T-helper 1 cell treated with Interleukin-12 subunit alpha and Interleukin-12 subunit beta and Interleukin-4 antibody, amounts not matched to agents 30 μg/mL and 1 μg/mL, for 36 hours (primary cell): ENCODE results near the gene PDE4B.
"Not testable (repeated sequence)": the region's sequence is repeated elsewhere in the genome, so short reads cannot be mapped to it uniquely, and the experiment has no call there.

Experiments
- H3K27ac Mint-ChIP-seq: one replicate; pipeline ENCODE4 v1.8.0; 2021; ENCODE audit warnings: mild to moderate bottlenecking, mixed read lengths
- H3K27me3 Mint-ChIP-seq: one replicate; pipeline ENCODE4 v1.8.0; 2021; ENCODE audit warnings: low read depth, mixed read lengths
- H3K36me3 Mint-ChIP-seq: one replicate; pipeline ENCODE4 v1.8.0; 2021; ENCODE audit warnings: low read depth, mixed read lengths
- H3K4me1 Mint-ChIP-seq: one replicate; pipeline ENCODE4 v1.8.0; 2021; ENCODE audit warnings: low read depth, mixed read lengths
- H3K4me3 Mint-ChIP-seq: one replicate; pipeline ENCODE4 v1.8.0; 2021; ENCODE audit warnings: mild to moderate bottlenecking, moderate library complexity, mixed read lengths
- H3K9me3 Mint-ChIP-seq: one replicate; pipeline ENCODE4 v1.8.0; 2021; ENCODE audit warnings: mixed read lengths

PDE4B gene

DNA sequence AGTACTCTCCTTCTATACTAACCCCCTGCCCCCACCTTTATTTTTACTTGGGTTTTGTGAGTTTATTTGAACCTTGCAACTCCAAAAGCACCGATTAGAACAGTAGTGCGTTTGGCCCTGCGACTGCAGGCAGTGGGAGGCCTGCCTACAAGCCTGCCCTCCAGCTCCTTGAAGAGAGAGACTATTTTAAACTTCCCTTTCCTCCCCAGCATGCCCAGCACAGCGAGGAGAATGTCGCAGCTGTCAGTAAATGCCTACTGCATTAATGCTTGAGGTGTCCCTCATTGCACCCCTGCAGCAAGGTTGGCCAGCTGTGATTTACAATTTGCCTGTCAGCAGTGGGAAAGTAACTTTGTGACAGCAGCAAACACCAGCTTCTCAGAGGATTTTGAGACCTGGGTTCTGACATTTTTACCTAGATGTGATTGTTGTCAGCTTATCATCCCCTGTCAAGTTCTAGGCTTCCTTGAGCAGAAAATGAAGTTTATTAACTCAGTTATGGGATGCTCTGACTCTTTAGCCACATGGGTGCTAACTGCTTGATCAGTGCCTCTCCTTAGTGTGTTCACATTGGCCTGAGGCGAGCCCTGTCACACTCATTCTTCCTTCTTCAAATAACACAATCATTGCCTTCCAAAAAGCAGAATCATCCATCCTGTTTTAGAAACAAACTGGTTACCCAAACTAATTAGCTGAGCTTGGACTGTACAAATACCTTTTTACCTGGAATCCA is 170.6 kb downstream of the PDE4B start:
- Mint-ChIP-seq H3K9me3 (peaks cover 4% of the 10 kb centered on the region), H3K27me3 (peaks cover 8% of the 10 kb centered on the region), H3K36me3 (peaks cover 2% of the 10 kb centered on the region), H3K4me3 (no peak overlapping the region), H3K4me1 (peaks cover 11% of the 10 kb centered on the region), H3K27ac (no peak overlapping the region)

DNA sequence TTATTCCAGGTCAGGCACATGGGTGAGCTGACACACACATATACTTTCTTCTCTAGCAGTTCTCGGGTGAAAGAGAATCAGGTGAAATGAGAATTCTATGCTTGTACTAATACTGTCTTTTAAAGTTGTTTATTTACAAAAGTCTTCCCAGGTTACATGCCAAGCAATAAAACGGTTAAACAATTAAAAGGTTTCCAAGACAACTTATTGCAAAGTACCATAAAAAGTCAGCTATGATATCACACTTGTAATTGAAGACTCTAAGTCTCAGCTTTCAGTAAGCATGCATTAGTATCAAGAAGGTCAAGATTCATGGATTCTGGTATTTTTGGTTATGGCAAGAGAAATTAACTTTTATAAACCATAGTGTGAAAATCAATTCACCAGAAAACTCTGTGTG is 171.4 kb downstream of the PDE4B start:
- Mint-ChIP-seq H3K9me3 (peaks cover 4% of the 10 kb centered on the region), H3K4me1 (peaks cover 11% of the 10 kb centered on the region), H3K27me3 (peaks cover 8% of the 10 kb centered on the region), H3K36me3 (peaks cover 2% of the 10 kb centered on the region), H3K4me3 (no peak overlapping the region), H3K27ac (no peak overlapping the region)

GRCh38 chr1:65965112-65965996 is 172.7 kb downstream of the PDE4B start:
- no peak overlapping the region for H3K4me3 Mint-ChIP-seq
- peaks cover 8% of the 10 kb centered on the region for H3K27me3 Mint-ChIP-seq
- H3K9me3 Mint-ChIP-seq = peaks cover 4% of the 10 kb centered on the region
- H3K4me1 Mint-ChIP-seq = peaks cover 3% of the 10 kb centered on the region
- no peak overlapping the region for H3K27ac Mint-ChIP-seq
- peaks cover 2% of the 10 kb centered on the region for H3K36me3 Mint-ChIP-seq

DNA sequence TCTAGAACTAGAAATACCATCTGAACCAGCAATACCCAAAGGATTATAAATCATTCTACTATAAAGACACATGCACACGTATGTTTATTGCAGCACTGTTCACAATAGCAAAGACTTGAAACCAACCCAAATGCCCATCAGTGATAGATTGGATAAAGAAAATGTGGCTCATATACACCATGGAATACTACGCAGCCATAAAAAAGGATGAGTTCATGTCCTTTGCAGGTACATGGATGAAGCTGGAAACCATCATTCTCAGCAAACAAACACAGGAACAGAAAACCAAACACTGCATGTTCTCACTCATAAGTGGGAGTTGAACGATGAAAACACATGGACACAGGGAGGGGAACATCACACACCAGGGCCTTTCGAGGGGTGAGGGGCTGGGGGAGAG is 174.8 kb downstream of the PDE4B start:
- H3K9me3 Mint-ChIP-seq, H3K4me3 Mint-ChIP-seq, H3K36me3 Mint-ChIP-seq, H3K27ac Mint-ChIP-seq, H3K4me1 Mint-ChIP-seq: not testable (repeated sequence)
- H3K27me3 Mint-ChIP-seq = peaks cover 19% of the 10 kb centered on the region

GRCh38 chr1:65971547-65971946 is 178.9 kb downstream of the PDE4B start:
- H3K27ac Mint-ChIP-seq = no peak overlapping the region
- H3K36me3 Mint-ChIP-seq = peaks cover 6% of the 10 kb centered on the region
- peaks cover 22% of the 10 kb centered on the region for H3K9me3 Mint-ChIP-seq
- no peaks in the 10 kb centered on the region for H3K4me1 Mint-ChIP-seq
- peaks cover 16% of the 10 kb centered on the region for H3K27me3 Mint-ChIP-seq
- H3K4me3 Mint-ChIP-seq = no peak overlapping the region

DNA sequence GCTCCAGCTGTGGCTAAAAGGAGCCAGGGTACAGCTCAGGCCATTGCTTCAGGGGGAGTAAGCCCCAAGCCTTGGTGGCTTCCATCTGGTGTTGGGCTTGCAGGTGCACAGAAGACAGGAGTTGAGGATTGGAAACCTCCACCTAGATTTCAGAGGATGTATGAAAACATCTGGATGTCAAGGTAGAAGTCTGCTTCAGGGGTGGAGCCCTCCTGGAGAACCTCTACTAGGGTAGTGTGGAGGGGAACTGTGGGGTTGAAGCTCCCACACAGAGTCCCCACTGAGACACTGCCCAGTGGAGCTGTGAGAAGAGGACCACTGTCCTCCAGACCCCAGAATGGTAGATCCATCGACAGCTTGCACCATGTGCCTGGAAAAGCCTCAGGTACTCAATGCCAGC is 183.0 kb downstream of the PDE4B start:
- no peaks in the 10 kb centered on the region for H3K4me1 Mint-ChIP-seq
- H3K36me3 Mint-ChIP-seq = peaks cover 7% of the 10 kb centered on the region
- peaks cover 20% of the 10 kb centered on the region for H3K27me3 Mint-ChIP-seq
- H3K4me3 Mint-ChIP-seq = no peak overlapping the region
- H3K27ac Mint-ChIP-seq = no peak overlapping the region
- H3K9me3 Mint-ChIP-seq = peaks cover 29% of the 10 kb centered on the region

DNA sequence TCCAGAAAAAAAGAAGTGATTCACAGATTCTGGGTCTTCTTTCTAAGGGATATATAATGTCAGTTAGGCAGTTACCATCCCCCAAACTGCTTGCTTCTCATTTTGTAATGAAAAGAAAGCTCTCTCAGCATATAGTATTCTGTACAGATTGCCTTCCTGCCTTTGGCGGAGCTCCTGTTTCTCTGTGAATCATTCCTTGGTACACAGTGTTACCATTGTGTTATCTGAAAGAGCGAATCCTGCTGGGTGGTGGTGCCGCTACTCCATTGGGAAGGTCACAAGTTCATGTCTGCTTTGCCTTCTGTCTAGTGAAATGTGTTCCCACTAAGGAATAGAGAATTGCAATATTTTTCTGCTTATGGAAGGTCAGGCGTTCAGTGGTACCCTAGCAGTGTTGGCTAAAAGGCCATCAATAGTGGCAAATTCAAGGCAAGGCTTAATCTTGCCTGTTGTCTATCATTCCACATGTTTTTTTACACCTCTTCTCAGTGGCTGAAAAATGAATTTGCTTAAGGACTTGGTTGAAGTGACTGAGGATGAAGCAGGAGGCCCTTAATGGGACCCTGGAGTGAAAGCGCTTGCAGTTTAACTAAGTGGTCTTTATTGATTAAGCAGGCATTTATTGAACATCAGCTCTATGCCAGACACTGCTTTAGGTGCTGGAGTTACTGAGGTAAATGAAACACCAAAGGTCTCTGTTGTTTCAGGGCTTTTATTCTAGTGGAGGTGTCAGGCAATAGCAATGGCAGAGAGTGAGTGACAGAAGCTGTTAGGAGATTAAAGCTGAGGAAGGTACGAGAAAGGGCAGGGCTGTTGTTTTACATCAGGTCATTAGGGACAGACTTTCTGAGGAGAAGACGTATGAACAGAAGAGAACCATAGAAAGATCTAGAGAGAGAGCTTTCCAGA is 186.7 kb downstream of the PDE4B start:
- Mint-ChIP-seq H3K27ac (no peak overlapping the region), H3K27me3 (peaks cover 19% of the 10 kb centered on the region), H3K4me1 (no peaks in the 10 kb centered on the region), H3K36me3 (peaks cover 7% of the 10 kb centered on the region), H3K4me3 (no peak overlapping the region), H3K9me3 (peaks cover 29% of the 10 kb centered on the region)

GRCh38 chr1:65980237-65980636 is 187.5 kb downstream of the PDE4B start:
- H3K9me3 Mint-ChIP-seq = peaks cover 21% of the 10 kb centered on the region
- no peak overlapping the region for H3K4me3 Mint-ChIP-seq
- peaks cover 4% of the 10 kb centered on the region for H3K36me3 Mint-ChIP-seq
- H3K27ac Mint-ChIP-seq = no peak overlapping the region
- H3K27me3 Mint-ChIP-seq = peaks cover 15% of the 10 kb centered on the region
- no peaks in the 10 kb centered on the region for H3K4me1 Mint-ChIP-seq

- Mint-ChIP-seq H3K27ac (no peak overlapping the region), H3K4me3 (no peak overlapping the region)
Observed at GRCh38 chr1:65983500-65983899, 190.8 kb downstream of the PDE4B start.

GRCh38 chr1:65985393-65986066 is 192.8 kb downstream of the PDE4B start:
- Mint-ChIP-seq H3K36me3 (no peaks in the 10 kb centered on the region), H3K4me1 (no peaks in the 10 kb centered on the region), H3K27me3 (peaks cover 15% of the 10 kb centered on the region), H3K27ac (no peak overlapping the region), H3K4me3 (no peak overlapping the region), H3K9me3 (no peaks in the 10 kb centered on the region)

More at GRCh38 chr1:65983500-65983899, 190.8 kb downstream of the PDE4B start:
- peaks cover 19% of the 10 kb centered on the region for H3K27me3 Mint-ChIP-seq
- no peaks in the 10 kb centered on the region for H3K4me1 Mint-ChIP-seq
- no peaks in the 10 kb centered on the region for H3K36me3 Mint-ChIP-seq
- H3K9me3 Mint-ChIP-seq = peaks cover 6% of the 10 kb centered on the region

DNA sequence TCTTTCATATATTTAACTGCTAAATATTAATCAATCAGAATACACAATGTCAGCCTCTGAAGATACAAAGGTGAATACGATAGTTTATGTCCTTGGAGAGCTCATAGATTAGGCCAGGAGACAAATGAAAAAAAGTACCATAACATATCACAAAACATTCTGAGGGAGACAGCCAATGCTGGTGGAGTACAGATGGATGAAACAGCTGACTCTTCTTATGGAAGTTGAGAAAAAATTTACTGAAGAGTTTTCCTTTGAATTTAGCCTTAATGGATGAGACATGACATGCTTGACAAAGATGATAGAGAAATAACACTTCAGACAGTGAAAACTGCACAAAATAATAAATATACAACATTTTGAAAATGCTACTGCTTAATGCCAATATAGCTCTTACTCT is 193.5 kb downstream of the PDE4B start:
- Mint-ChIP-seq H3K27ac (no peak overlapping the region), H3K27me3 (peaks cover 15% of the 10 kb centered on the region), H3K4me1 (no peaks in the 10 kb centered on the region), H3K4me3 (no peak overlapping the region), H3K36me3 (no peaks in the 10 kb centered on the region), H3K9me3 (no peaks in the 10 kb centered on the region)

- Mint-ChIP-seq H3K36me3 (no peaks in the 10 kb centered on the region), H3K4me3 (no peak overlapping the region), H3K27me3 (peaks cover 30% of the 10 kb centered on the region), H3K9me3 (no peaks in the 10 kb centered on the region), H3K4me1 (no peaks in the 10 kb centered on the region), H3K27ac (no peak overlapping the region)
Observed at GRCh38 chr1:65990161-65990560, 197.5 kb downstream of the PDE4B start.

DNA sequence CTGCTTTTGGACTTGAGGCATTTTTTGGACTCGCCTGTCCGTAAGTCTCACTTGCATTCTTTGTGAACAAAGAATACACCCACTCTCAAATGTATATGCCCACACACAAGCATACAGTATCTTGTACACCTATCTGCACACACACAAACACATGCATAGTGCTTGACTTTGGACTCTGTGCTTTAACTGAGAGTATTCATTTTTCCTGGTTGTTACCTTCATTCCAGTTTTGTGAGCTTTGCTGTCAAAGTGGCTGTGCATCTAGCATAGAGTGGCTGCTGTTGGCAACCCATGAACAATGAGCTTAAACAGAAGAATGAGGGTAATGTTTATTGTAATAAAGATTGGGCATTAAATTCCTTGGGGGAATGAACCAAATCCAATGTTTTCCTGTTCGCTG is 199.0 kb downstream of the PDE4B start:
- no peaks in the 10 kb centered on the region for H3K9me3 Mint-ChIP-seq
- no peak overlapping the region for H3K4me3 Mint-ChIP-seq
- no peak overlapping the region for H3K27ac Mint-ChIP-seq
- peaks cover 34% of the 10 kb centered on the region for H3K27me3 Mint-ChIP-seq
- H3K4me1 Mint-ChIP-seq = no peaks in the 10 kb centered on the region
- H3K36me3 Mint-ChIP-seq = no peaks in the 10 kb centered on the region
